A549 treated with AZD9567 at 1 μM for 4 hours (cell line): ENCODE measurements around the gene MTHFS. TPM values are rescaled to one million over a fixed set of nuclear protein-coding genes. Genes with fewer than 3 reads are reported as not detected.

Experiments used
- total RNA-seq: library from RNA; stranded (reverse); fragments of 200-300 nt; extraction: Qiagen RNA extraction; gene quantifications from 5 replicates; pipeline ENCODE4 v1.2.3, GENCODE V29; 2022; ENCODE audit not compliant: insufficient read depth

Gene MTHFS
- 77.5 to 97.1 TPM (median 80.9 TPM) in 5 replicates for total RNA-seq

DNA sequence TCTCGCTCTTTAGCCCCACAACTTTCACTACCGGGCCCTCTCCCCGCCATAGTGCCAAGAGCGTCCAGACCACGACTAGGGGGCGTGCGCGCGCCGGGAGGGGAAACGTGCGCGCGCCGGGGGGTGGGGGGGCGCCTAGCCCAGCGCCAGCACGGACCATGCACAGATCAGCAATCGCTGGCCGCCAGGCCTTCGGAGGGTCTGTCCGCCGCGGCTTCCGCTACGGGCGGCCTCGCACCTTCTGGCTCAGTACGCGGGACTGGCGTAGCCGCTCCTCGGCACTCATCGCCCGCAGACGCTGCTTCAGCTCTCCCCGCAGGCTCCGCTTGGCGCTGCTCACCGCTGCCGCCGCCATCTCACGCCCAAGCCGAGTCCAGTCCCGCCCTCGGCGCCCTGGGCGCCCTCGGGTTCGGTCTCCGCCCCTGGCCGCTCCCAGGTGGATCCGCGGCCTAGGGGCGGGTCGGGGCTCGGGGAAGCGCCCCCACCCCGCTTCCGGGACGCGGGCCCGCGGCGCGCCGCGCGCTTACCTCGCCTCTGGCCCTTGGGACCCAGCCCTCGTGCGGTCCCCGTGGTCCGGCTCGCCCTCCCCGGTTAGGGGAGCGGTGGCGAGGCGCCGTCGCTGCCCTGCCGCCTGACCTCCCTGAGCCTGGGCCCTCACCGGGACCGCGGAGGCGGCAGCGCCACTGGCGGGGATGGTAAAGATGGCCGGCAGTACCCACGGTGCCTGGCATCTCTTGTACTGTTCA, at the start of gene MTHFS:
TSS of gene MTHFS (minus strand) at position 381 of the 746 bp plus-strand sequence. CDS start at position 355, 26 bp downstream.

Other genes with a start within 250 kb of the MTHFS start
- gene BCL2A1, start 74.2 kb upstream of the MTHFS start, total RNA-seq: 9.5 to 11.6 TPM (median 10.0 TPM) in 5 replicates
- 96.6 to 120 TPM (median 105 TPM) in 5 replicates for gene ZFAND6, start 162.7 kb upstream of the MTHFS start, total RNA-seq